GM18868 (cell line): ENCODE measurements around the gene EPHA4.
"Not testable (repeated sequence)": the region's sequence is repeated elsewhere in the genome, so short reads cannot be mapped to it uniquely, and the experiment has no call there.

Experiments used
- ATAC-seq: cut with Tn5 transposase; IDR thresholded peaks from one replicate; pipeline ENCODE4 v1.9.1; 2021; ENCODE audit warnings: mild to moderate bottlenecking, moderate library complexity; ENCODE audit not compliant: unreplicated experiment

EPHA4 gene

DNA sequence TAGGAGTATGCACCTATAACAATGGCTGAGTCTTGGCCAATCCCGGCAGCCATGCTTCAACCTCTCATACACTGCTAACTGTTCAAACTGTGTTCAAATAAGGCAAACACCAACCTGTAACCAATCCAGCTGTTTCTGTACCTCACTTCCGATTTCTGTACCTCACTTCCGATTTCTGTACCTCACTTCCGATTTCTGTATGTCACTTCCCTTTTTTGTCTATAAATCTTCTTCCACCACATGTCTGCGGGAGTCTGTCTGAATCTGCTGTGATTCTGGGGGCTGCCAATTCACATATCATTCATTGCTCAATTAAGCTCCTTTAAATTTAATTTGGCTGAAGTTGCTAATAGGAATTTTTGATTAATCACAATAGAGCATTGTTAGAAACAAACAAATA, 60.8 kb downstream of the EPHA4 start:
- ATAC-seq: not testable (repeated sequence)

DNA sequence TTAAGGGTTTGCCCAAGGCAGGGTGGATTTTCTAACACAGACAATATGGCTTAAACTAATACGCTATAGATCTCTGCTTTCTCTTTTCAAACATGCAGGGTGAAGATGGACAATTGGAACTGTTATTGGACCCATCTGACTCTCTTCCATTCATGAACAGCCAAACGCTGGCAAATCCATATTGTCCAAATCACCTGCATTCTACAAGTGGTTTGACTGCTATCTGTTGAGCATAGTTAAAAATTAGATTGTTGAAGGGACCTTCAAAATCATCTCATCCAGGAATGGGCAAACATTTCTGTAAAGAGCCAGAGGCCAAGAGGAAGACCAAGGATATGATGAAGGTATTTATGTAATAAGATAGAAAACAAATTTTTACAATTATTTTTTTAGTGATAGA, 65.6 kb downstream of the EPHA4 start:
- no peak for ATAC-seq

DNA sequence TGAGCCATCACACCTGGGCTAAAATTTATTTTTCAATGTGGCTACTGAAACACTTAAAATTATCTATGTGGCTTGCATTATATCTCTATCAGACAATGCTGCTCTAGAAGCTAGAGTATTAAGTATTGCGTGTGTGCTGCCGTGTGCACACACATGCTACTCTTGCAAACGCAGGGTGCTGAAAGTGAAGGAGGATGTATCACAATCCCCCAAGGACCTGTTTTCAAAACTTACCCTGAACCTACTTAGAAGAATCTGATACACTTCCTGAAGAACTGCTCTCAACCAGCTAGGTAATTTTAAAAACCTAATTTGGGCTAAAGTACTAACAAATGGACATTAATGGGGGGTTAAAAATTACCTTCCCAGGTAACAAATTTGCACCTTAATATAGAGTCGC, 66.5 kb downstream of the EPHA4 start:
- no peak for ATAC-seq

- ATAC-seq: no peak
Observed at GRCh38 chr2:221504905-221505304, 67.2 kb downstream of the EPHA4 start.

- no peak for ATAC-seq
Observed at GRCh38 chr2:221503965-221504364, 68.1 kb downstream of the EPHA4 start.

DNA sequence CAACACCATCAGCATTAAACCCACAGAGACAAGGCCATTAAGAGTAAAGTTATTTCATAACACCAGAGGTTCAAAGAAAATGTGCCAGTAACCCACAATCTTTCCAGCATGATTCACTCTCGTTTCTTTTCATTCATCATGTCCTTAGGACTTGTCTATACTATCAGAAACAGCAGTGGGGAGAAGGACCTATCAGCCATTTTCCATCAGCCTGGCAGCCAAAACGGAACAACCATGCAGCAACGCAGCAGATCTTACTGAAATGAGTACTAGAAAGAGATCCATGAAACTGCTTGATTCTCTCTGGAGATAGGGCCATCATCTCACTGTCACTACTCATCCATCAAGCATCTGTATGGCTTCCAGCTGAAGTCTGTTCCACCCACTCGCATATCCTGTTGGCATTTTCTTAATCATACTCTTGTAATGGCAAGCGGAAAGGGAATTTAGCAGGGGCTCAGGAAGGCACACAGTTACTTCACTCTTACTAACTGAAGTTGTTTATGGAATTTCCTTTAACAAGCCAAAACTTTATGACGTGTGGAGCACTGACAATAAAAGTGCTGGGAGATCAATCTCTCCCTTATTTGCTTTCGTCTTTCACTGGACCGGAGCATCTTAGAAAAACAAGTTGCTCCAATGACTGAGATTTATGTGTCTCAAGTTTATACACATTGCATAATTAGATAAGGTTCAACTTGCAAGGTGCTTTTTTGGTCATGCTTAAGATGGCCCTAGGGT, 69.7 kb downstream of the EPHA4 start:
- no peak for ATAC-seq

GRCh38 chr2:221501883-221502269, 70.2 kb downstream of the EPHA4 start:
- no peak for ATAC-seq

GRCh38 chr2:221501210-221501882, 70.8 kb downstream of the EPHA4 start:
- no peak for ATAC-seq

DNA sequence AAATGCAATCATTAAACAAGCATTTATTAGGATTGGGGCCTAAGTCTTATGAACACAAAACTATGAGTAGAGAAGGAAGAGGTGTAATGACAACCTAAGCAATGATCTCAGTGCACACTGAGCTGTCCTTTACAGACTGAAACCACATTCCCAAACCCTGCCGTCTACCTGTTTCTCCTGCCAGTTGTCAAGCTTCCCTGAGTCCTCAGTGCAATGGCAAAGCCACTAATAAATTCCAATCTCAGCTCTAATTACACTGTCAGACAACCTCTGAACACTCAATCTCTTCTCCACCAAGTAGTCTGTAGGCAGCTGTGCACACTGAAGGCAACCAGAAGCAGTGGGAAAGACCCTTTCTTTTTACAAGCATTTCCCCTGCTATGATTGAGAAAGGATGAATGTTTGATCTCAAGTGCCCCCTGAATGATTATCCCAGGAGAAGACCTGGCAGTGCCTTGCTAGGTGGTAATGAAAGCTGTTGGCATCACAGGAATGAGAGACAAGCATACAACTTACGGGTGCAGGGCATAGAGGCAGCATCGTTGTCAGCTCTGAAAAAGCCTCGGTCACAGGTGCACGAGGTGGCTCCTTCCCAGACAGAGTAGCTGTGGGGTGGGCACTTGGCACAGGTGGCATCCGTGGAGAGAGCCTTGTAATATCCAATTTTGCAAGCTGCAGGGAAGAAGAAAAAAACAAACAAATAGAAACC, 71.4 kb downstream of the EPHA4 start:
- ATAC-seq: no peak

- no peak for ATAC-seq
Observed at GRCh38 chr2:221495731-221496130, 76.4 kb downstream of the EPHA4 start.

GRCh38 chr2:221494556-221494955, 77.5 kb downstream of the EPHA4 start:
- ATAC-seq: no peak

GRCh38 chr2:221493391-221493790, 78.7 kb downstream of the EPHA4 start:
- ATAC-seq: no peak

- ATAC-seq: no peak
Observed at GRCh38 chr2:221492636-221493035, 79.5 kb downstream of the EPHA4 start.

DNA sequence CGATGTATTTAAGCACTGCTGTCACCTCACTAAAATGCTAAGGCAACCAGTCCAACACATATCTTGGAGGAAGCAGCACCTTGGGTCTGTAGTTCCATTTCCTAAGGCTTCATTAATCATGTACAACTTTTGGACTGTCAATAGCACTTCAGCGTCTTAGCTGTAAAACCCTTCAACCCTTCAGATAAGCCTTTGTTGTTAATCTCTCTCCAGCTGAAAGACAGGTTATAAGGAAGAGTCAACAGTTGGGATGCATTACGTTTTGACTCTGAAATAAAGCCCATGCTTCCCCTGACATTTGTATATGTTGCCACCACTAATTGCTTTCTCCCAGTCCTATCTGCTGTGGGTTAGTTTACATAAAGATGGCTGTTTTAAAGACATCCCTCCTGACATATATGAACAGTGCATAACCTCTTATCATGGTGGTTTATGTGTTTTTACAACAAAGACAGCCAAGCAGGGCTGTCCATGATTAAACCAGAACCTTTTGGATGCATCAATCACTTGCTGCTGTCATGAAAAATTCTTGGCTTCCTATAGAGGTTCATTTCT, 81.5 kb downstream of the EPHA4 start:
- ATAC-seq: no peak

GRCh38 chr2:221488136-221488807, 83.8 kb downstream of the EPHA4 start:
- no peak for ATAC-seq

- ATAC-seq: no peak
Observed at GRCh38 chr2:221486106-221486505, 86.0 kb downstream of the EPHA4 start.

GRCh38 chr2:221485503-221485870, 86.6 kb downstream of the EPHA4 start:
- ATAC-seq: no peak

- no peak for ATAC-seq
Observed at GRCh38 chr2:221484761-221485502, 87.2 kb downstream of the EPHA4 start.

GRCh38 chr2:221482666-221483455, 89.2 kb downstream of the EPHA4 start:
- no peak for ATAC-seq

DNA sequence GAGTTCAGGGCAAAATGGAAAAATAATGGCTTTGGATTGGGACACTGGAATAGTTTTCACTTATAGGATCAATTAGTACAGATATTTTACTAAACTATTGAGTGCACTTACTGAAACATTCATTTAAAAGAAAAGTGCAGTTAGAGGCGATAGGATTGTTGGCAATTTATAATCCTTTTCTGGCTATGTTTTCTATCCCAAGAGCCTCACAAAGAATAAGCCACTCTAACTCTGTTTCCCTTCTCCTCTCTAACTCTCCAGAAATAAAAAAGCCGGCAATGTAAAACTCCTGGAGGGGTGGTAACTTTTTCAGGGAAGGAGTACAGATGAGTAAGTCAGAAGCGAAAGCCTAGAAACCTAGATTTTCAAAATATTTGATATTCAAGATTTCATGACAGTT, 91.3 kb downstream of the EPHA4 start:
- no peak for ATAC-seq
